ENCODE data around the gene MDGA2.

DNA sequence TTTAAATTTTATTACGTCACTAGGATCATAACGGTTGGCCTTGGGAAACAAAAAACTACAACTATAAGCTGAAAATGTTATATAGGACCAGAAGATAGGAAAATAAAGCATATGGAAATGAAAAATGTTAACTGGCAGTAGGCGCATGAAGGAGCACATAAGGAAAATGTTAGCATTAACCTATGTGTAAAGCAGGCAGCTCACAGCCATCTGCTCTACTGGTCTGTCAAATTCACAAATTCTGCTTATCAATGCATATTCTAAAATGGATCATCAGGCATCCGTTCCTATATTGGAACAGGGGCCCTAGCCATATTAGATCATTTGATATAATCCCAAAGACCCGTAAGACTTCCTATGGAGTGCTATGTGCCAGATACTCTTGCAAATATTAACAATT lies 263.9 kb downstream of the MDGA2 start:
- TF ChIP-seq, protein P1, sequence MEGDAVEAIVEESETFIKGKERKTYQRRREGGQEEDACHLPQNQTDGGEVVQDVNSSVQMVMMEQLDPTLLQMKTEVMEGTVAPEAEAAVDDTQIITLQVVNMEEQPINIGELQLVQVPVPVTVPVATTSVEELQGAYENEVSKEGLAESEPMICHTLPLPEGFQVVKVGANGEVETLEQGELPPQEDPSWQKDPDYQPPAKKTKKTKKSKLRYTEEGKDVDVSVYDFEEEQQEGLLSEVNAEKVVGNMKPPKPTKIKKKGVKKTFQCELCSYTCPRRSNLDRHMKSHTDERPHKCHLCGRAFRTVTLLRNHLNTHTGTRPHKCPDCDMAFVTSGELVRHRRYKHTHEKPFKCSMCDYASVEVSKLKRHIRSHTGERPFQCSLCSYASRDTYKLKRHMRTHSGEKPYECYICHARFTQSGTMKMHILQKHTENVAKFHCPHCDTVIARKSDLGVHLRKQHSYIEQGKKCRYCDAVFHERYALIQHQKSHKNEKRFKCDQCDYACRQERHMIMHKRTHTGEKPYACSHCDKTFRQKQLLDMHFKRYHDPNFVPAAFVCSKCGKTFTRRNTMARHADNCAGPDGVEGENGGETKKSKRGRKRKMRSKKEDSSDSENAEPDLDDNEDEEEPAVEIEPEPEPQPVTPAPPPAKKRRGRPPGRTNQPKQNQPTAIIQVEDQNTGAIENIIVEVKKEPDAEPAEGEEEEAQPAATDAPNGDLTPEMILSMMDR (IDR thresholded peaks at IDR 0.05) = no peak
- no peak for TF ChIP-seq ZFX (IDR thresholded peaks at IDR 0.05; ENCODE audit: borderline replicate concordance)
